ENCODE results near the gene FMNL2. TPM values are rescaled to one million over a fixed set of nuclear protein-coding genes. Genes with fewer than 3 reads are reported as not detected.

FMNL2 gene
- total RNA-seq, 5 donors from 2014 or later (not counting 1 experiment from before 2014, with no cell fraction given), result 0.63 to 0.96 (median 0.75) TPM

DNA sequence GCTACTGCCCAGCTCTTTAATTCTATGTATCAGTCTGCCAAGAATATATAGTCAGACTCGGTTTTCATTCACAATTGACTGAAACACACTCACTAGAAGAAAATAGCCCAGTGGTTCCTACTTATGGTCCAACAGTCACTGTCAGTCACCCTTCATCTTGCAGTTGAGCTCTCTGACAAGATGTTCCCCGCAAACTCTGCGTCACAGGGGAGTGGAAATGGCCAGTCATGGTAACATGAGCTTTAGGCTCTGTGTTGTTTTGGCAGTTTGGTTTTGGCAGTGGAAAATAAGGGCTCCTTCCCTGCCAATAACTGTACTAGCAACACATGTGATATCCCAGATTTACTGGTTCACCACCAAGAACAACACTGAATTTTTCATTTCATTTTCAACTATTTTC lies 259.8 kb downstream of the FMNL2 start:
- H3K36me3 ChIP-seq (ENCODE audit: control insufficient read depth in 2 of 2, extremely low read depth in 1 of 2, insufficient read depth in 1 of 2, low read length in 1 of 2), result no peaks in the 10 kb centered on the region
- DNase-seq (no peak), ATAC-seq (replicated peaks in 1 of 4) (no peak)
- ChIA-PET CTCF (no interaction called here), POLR2A (no interaction called here)
- WGBS (ENCODE audit: insufficient coverage), result 80% methylated on average over 1 of the region's 3 CpGs
- H3K9me3 ChIP-seq, result no peaks in the 10 kb centered on the region
- no peak overlapping the region for H3K27ac ChIP-seq (ENCODE audit: low read length)
- no peak overlapping the region for H3K27ac Mint-ChIP-seq
- H3K36me3 Mint-ChIP-seq, result no peaks in the 10 kb centered on the region
- no peaks in the 10 kb centered on the region for H3K4me1 ChIP-seq (ENCODE audit: control insufficient read depth in 1 of 2, extremely low read depth in 1 of 2, insufficient read depth in 2 of 2, low read length in 2 of 2)
- H3K9me3 Mint-ChIP-seq, result no peaks in the 10 kb centered on the region
- H3K4me3 Mint-ChIP-seq, result no peak overlapping the region
- no peak overlapping the region for H3K4me3 ChIP-seq (ENCODE audit: control insufficient read depth in 1 of 2, extremely low read depth in 1 of 2, low read length in 1 of 2)
- no peaks in the 10 kb centered on the region for H3K27me3 Mint-ChIP-seq
- H3K4me1 Mint-ChIP-seq, result peaks cover 0 to 9% (median 5%) of the 10 kb centered on the region in 3 donors
- no peaks in the 10 kb centered on the region for H3K27me3 ChIP-seq (replicated peaks in 1 of 2; ENCODE audit: control insufficient read depth in 2 of 2, extremely low read depth in 1 of 2, insufficient read depth in 2 of 2, low read length in 1 of 2)

DNA sequence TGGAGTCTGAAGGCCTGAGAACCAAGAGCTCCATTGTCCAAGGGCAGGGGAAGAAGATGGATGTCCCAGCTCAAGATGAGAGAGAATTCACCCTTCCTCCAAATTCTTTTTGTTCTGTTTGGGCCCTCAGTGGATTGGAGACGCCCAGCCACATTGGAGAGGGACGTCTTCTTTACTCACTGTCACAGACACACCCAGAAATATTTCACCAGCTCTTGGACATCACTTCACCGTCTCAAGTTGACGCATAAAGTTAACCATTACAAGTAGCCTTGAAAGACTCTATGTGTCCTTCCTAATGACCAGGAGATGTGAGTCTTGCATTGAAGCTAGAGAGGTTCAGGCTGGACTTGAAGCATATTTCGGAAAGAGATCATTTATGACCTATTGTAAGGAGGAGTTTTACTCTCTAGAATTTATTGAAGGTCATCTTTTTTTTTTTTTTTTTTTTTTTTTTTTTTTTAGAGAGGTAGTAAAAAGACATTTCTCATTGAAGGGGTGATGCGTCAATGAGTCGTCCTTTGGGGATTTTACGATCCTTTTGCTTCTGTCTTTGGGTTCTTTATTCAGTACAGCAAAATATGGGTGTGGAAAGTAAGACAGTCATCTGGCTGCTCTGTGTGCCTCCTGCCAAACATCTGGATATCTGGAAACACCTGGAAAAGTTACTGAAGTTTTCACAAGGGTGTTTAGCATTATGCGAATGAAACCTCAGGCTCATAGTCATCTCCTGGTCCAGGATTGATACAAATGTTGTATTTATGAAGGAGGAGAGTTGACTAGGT lies 264.2 kb downstream of the FMNL2 start:
- Mint-ChIP-seq H3K4me1 (peaks cover 4 to 7% (median 5%) of the 10 kb centered on the region in 3 donors), H3K27ac (no peak overlapping the region), H3K27me3 (no peaks in the 10 kb centered on the region), H3K9me3 (no peaks in the 10 kb centered on the region), H3K36me3 (no peaks in the 10 kb centered on the region), H3K4me3 (no peak overlapping the region)
- Histone ChIP-seq H3K4me1 (ENCODE audit: control insufficient read depth in 1 of 2, extremely low read depth in 1 of 2, insufficient read depth in 2 of 2, low read length in 2 of 2) (no peaks in the 10 kb centered on the region), H3K4me3 (ENCODE audit: control insufficient read depth in 1 of 2, extremely low read depth in 1 of 2, low read length in 1 of 2) (no peak overlapping the region), H3K27me3 (replicated peaks in 1 of 2; ENCODE audit: control insufficient read depth in 2 of 2, extremely low read depth in 1 of 2, insufficient read depth in 2 of 2, low read length in 1 of 2) (no peaks in the 10 kb centered on the region), H3K36me3 (ENCODE audit: control insufficient read depth in 2 of 2, extremely low read depth in 1 of 2, insufficient read depth in 1 of 2, low read length in 1 of 2) (no peaks in the 10 kb centered on the region), H3K27ac (ENCODE audit: low read length) (no peak overlapping the region), H3K9me3 (no peaks in the 10 kb centered on the region)
- ChIA-PET POLR2A (no interaction called here), CTCF (interaction anchor here (0.6 to 1.4 kb wide), 2 partner anchors 25 to 573 kb away, joined by 3 read pairs; no protein-coding TSS in a partner anchor)
- no peak for DNase-seq
- no peak for ATAC-seq (replicated peaks in 1 of 4)
- 89% methylated on average over 3 of the region's 9 CpGs for WGBS (ENCODE audit: insufficient coverage)

DNA sequence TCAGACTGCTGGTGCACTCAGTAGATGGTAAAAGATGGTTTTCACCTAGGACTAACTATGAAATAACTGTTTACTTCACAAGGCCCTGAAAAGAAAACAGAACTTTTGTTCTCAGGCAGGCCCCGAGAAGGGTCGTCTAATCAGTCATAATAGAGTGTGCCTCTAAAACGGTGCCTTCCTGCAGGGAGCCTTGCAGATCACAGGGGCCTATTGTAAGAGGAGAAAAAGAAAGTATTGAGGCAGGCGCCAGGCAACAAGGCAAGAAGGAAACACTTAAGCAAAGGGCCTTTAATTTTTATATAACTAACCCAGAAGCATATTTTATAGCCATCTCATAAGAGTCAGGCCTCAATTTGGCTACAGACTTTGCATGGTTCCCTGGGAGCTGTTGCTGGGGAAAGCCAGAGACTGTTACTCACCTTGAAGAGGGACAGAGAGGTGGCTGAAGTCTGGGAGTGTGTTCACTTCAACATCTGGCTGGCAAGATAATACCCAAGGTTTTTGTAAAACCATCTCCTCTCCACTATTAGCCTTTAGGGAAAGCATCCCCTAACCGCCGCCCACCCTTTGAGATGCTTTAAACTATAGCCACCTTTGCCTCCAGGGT lies 265.2 kb downstream of the FMNL2 start:
- no peaks in the 10 kb centered on the region for H3K9me3 ChIP-seq
- no peaks in the 10 kb centered on the region for H3K4me1 ChIP-seq (ENCODE audit: control insufficient read depth in 1 of 2, extremely low read depth in 1 of 2, insufficient read depth in 2 of 2, low read length in 2 of 2)
- POLR2A ChIA-PET, result interaction anchor here in 1 of 2 donors (0.6 kb wide), 1 partner anchor 48 kb away, joined by 3 read pairs; no protein-coding TSS in a partner anchor
- Mint-ChIP-seq H3K4me3 (no peak overlapping the region), H3K27me3 (no peaks in the 10 kb centered on the region), H3K36me3 (no peaks in the 10 kb centered on the region), H3K27ac (no peak overlapping the region), H3K4me1 (peaks cover 0 to 4% (median 2%) of the 10 kb centered on the region in 3 donors), H3K9me3 (no peaks in the 10 kb centered on the region)
- H3K36me3 ChIP-seq (ENCODE audit: control insufficient read depth in 2 of 2, extremely low read depth in 1 of 2, insufficient read depth in 1 of 2, low read length in 1 of 2), result no peaks in the 10 kb centered on the region
- DNase-seq (no peak), ATAC-seq (replicated peaks in 1 of 4) (no peak)
- H3K27ac ChIP-seq (ENCODE audit: low read length), result no peak overlapping the region
- H3K4me3 ChIP-seq (ENCODE audit: control insufficient read depth in 1 of 2, extremely low read depth in 1 of 2, low read length in 1 of 2), result no peak overlapping the region
- WGBS (ENCODE audit: insufficient coverage), result 90% methylated on average over 3 of the region's 6 CpGs
- H3K27me3 ChIP-seq (replicated peaks in 1 of 2; ENCODE audit: control insufficient read depth in 2 of 2, extremely low read depth in 1 of 2, insufficient read depth in 2 of 2, low read length in 1 of 2), result no peaks in the 10 kb centered on the region
- CTCF ChIA-PET, result interaction anchor here in 1 of 2 donors (1.1 kb wide), 1 partner anchor 35 kb away, joined by 4 read pairs; no protein-coding TSS in a partner anchor

DNA sequence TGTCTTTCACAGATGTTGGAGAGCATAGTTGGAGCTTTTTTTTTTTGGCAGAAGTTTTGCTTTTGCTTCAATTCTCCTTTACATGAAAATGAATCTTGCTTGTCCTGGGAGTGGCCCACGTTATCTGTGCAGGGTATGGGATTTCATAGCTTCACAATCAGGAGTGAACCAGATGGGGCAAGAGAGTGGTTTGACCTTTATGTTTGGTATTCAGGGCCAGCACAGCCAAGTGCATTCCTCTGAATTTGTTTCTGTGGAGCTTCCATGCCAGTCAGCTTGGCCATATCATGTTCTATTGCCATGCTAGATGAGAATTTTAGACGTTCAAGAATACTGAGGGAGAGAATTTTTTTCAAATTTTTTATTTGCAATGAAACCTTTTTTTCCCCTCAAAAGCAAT lies 265.7 kb downstream of the FMNL2 start:
- no CpG with 5 or more reads among the region's 2 CpGs for WGBS (ENCODE audit: insufficient coverage)
- DNase-seq (no peak), ATAC-seq (replicated peaks in 1 of 4) (no peak)
- ChIA-PET CTCF (interaction anchor here in 1 of 2 donors (1.1 kb wide), 1 partner anchor 35 kb away, joined by 4 read pairs; no protein-coding TSS in a partner anchor), POLR2A (interaction anchor here in 1 of 2 donors (0.6 kb wide), 1 partner anchor 47 kb away, joined by 3 read pairs; no protein-coding TSS in a partner anchor)
- Mint-ChIP-seq H3K9me3 (no peaks in the 10 kb centered on the region), H3K27me3 (no peaks in the 10 kb centered on the region), H3K4me1 (peaks cover 0 to 4% (median 2%) of the 10 kb centered on the region in 3 donors), H3K27ac (no peak overlapping the region), H3K36me3 (no peaks in the 10 kb centered on the region), H3K4me3 (no peak overlapping the region)
- no peaks in the 10 kb centered on the region for H3K36me3 ChIP-seq (ENCODE audit: control insufficient read depth in 2 of 2, extremely low read depth in 1 of 2, insufficient read depth in 1 of 2, low read length in 1 of 2)
- H3K9me3 ChIP-seq, result no peaks in the 10 kb centered on the region
- H3K27me3 ChIP-seq (replicated peaks in 1 of 2; ENCODE audit: control insufficient read depth in 2 of 2, extremely low read depth in 1 of 2, insufficient read depth in 2 of 2, low read length in 1 of 2), result no peaks in the 10 kb centered on the region
- H3K4me1 ChIP-seq (ENCODE audit: control insufficient read depth in 1 of 2, extremely low read depth in 1 of 2, insufficient read depth in 2 of 2, low read length in 2 of 2), result no peaks in the 10 kb centered on the region
- no peak overlapping the region for H3K4me3 ChIP-seq (ENCODE audit: control insufficient read depth in 1 of 2, extremely low read depth in 1 of 2, low read length in 1 of 2)
- H3K27ac ChIP-seq (ENCODE audit: low read length), result no peak overlapping the region

DNA sequence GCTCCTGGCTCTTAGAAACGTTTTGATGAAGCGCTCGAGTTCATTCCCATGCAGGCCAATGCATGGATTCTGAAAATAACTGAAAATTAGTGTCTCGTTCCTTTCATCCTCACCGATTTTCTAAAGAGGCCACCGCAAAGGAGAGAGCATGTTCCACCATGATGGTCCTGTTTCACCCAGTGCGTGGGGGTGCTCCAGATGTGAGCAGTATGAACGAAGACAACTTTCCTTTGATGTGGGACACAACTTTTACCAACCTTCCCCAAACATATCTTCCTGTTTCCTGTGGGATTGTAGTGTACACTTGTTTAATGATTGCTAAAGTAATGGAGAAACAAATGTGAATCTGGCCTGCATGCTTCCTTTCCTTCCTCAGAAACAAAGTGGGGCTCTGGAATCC lies 267.8 kb downstream of the FMNL2 start:
- WGBS (ENCODE audit: insufficient coverage), result 79% methylated on average over 3 of the region's 8 CpGs
- no peak overlapping the region for H3K4me3 ChIP-seq (ENCODE audit: control insufficient read depth in 1 of 2, extremely low read depth in 1 of 2, low read length in 1 of 2)
- H3K27ac ChIP-seq (ENCODE audit: low read length), result no peak overlapping the region
- no peak overlapping the region for H3K27ac Mint-ChIP-seq
- no peak overlapping the region for H3K4me3 Mint-ChIP-seq
- no peaks in the 10 kb centered on the region for H3K4me1 ChIP-seq (ENCODE audit: control insufficient read depth in 1 of 2, extremely low read depth in 1 of 2, insufficient read depth in 2 of 2, low read length in 2 of 2)
- ChIA-PET POLR2A (interaction anchor here in 1 of 2 donors (0.6 kb wide), 1 partner anchor 157 kb away, joined by 3 read pairs; no protein-coding TSS in a partner anchor), CTCF (interaction anchor here in 1 of 2 donors (0.7 kb wide), 1 partner anchor 14 kb away, joined by 3 read pairs; no protein-coding TSS in a partner anchor)
- no peaks in the 10 kb centered on the region for H3K27me3 Mint-ChIP-seq
- DNase-seq, result no peak
- H3K36me3 Mint-ChIP-seq, result no peaks in the 10 kb centered on the region
- H3K4me1 Mint-ChIP-seq, result peaks cover 0 to 4% (median 2%) of the 10 kb centered on the region in 3 donors
- no peaks in the 10 kb centered on the region for H3K36me3 ChIP-seq (ENCODE audit: control insufficient read depth in 2 of 2, extremely low read depth in 1 of 2, insufficient read depth in 1 of 2, low read length in 1 of 2)
- no peak for ATAC-seq (replicated peaks in 1 of 4)
- no peaks in the 10 kb centered on the region for H3K9me3 ChIP-seq
- H3K9me3 Mint-ChIP-seq, result no peaks in the 10 kb centered on the region
- H3K27me3 ChIP-seq (replicated peaks in 1 of 2; ENCODE audit: control insufficient read depth in 2 of 2, extremely low read depth in 1 of 2, insufficient read depth in 2 of 2, low read length in 1 of 2), result no peaks in the 10 kb centered on the region

DNA sequence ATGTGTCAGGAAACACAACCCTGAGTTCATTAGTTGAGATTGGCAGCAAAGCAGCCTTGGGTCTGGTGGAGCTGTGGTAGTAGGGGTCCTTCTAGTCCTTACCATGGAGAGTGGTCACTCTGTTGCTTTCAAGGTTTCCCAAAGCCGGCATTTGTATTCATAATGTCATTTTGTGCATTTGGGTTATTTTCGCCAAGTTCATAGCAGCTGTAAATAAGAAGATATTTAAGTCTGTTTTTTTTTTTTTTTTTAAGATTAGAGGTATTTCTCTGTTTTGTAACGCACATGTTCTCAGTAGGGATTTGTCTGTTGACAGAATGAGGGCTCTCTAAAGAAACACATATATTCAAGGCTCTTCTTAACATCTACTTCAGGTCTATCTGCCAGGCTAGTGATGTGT lies 268.2 kb downstream of the FMNL2 start:
- Histone ChIP-seq H3K27ac (ENCODE audit: low read length) (no peak overlapping the region), H3K27me3 (replicated peaks in 1 of 2; ENCODE audit: control insufficient read depth in 2 of 2, extremely low read depth in 1 of 2, insufficient read depth in 2 of 2, low read length in 1 of 2) (no peaks in the 10 kb centered on the region), H3K4me3 (ENCODE audit: control insufficient read depth in 1 of 2, extremely low read depth in 1 of 2, low read length in 1 of 2) (no peak overlapping the region), H3K9me3 (no peaks in the 10 kb centered on the region), H3K36me3 (ENCODE audit: control insufficient read depth in 2 of 2, extremely low read depth in 1 of 2, insufficient read depth in 1 of 2, low read length in 1 of 2) (no peaks in the 10 kb centered on the region), H3K4me1 (ENCODE audit: control insufficient read depth in 1 of 2, extremely low read depth in 1 of 2, insufficient read depth in 2 of 2, low read length in 2 of 2) (no peaks in the 10 kb centered on the region)
- no peak for ATAC-seq (replicated peaks in 1 of 4)
- no CpG with 5 or more reads among the region's 3 CpGs for WGBS (ENCODE audit: insufficient coverage)
- DNase-seq, result no peak
- no peak overlapping the region for H3K27ac Mint-ChIP-seq
- CTCF ChIA-PET, result interaction anchor here in 1 of 2 donors (0.7 kb wide), 1 partner anchor 14 kb away, joined by 3 read pairs; no protein-coding TSS in a partner anchor
- H3K4me1 Mint-ChIP-seq, result peaks cover 0 to 4% (median 2%) of the 10 kb centered on the region in 3 donors
- POLR2A ChIA-PET, result interaction anchor here in 1 of 2 donors (0.6 kb wide), 1 partner anchor 157 kb away, joined by 3 read pairs; no protein-coding TSS in a partner anchor
- no peak overlapping the region for H3K4me3 Mint-ChIP-seq
- no peaks in the 10 kb centered on the region for H3K9me3 Mint-ChIP-seq
- no peaks in the 10 kb centered on the region for H3K27me3 Mint-ChIP-seq
- no peaks in the 10 kb centered on the region for H3K36me3 Mint-ChIP-seq
